ENCODE measurements around the gene PCTP. TPM values are rescaled to one million over a fixed set of nuclear protein-coding genes. Genes with fewer than 3 reads are reported as not detected.

Gene PCTP
- total RNA-seq, 1 experiment from 2014 or later: 17.1 TPM

- H2BK15ac ChIP-seq (ENCODE audit: low read depth, low read length): no peak overlapping the region
- TF ChIP-seq, protein P1, sequence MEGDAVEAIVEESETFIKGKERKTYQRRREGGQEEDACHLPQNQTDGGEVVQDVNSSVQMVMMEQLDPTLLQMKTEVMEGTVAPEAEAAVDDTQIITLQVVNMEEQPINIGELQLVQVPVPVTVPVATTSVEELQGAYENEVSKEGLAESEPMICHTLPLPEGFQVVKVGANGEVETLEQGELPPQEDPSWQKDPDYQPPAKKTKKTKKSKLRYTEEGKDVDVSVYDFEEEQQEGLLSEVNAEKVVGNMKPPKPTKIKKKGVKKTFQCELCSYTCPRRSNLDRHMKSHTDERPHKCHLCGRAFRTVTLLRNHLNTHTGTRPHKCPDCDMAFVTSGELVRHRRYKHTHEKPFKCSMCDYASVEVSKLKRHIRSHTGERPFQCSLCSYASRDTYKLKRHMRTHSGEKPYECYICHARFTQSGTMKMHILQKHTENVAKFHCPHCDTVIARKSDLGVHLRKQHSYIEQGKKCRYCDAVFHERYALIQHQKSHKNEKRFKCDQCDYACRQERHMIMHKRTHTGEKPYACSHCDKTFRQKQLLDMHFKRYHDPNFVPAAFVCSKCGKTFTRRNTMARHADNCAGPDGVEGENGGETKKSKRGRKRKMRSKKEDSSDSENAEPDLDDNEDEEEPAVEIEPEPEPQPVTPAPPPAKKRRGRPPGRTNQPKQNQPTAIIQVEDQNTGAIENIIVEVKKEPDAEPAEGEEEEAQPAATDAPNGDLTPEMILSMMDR (conservative IDR thresholded peaks at IDR 0.05): no peak
- no peaks in the 10 kb centered on the region for H3K23me2 ChIP-seq (ENCODE audit: insufficient read length, low read depth, low read length, poor library complexity, severe bottlenecking)
- no peaks in the 10 kb centered on the region for H4K20me1 ChIP-seq (ENCODE audit: control insufficient read depth, insufficient read depth, insufficient read length)
- H3K4me1 Mint-ChIP-seq: no peaks in the 10 kb centered on the region
- no peaks in the 10 kb centered on the region for H3K27me3 Mint-ChIP-seq (ENCODE audit: low read depth)
- H3T11ph ChIP-seq (ENCODE audit: low read length): no peak overlapping the region
- no peak overlapping the region for H2AK5ac ChIP-seq (ENCODE audit: insufficient read length, low read length)
- H2BK5ac ChIP-seq (ENCODE audit: insufficient read length, low read length): no peak overlapping the region
- no peaks in the 10 kb centered on the region for H3K79me2 ChIP-seq (ENCODE audit: insufficient read depth, low read length)
- no peak overlapping the region for H2BK120ac ChIP-seq (ENCODE audit: low read depth, low read length, poor library complexity, severe bottlenecking)
- no peak overlapping the region for H3K4ac ChIP-seq (ENCODE audit: low read depth, low read length)
- no peak overlapping the region for H3K56ac ChIP-seq (ENCODE audit: insufficient read length, low read depth, low read length)
- H2BK12ac ChIP-seq (ENCODE audit: insufficient read length, low read depth, low read length): no peak overlapping the region
- H3K79me1 ChIP-seq (ENCODE audit: insufficient read depth, low read depth, low read length, poor library complexity, severe bottlenecking): no peaks in the 10 kb centered on the region
- H4K5ac ChIP-seq (ENCODE audit: insufficient read length, low read depth, low read length): no peak overlapping the region
- no peak overlapping the region for H3K18ac ChIP-seq (ENCODE audit: insufficient read length, low read depth, low read length)
- no peak overlapping the region for H3K27ac Mint-ChIP-seq
- no peaks in the 10 kb centered on the region for H3K36me3 Mint-ChIP-seq (ENCODE audit: insufficient read depth in 1 of 3, low read depth in 3 of 3)
- H3K9ac ChIP-seq (ENCODE audit: extremely low read depth, insufficient read length, low read length): no peak overlapping the region
- no peak for DNase-seq
- no peak overlapping the region for H4K8ac ChIP-seq (replicated peaks; ENCODE audit: insufficient read length, low read depth, low read length)
- WGBS (ENCODE audit: extremely low coverage, insufficient read length, low lambda C conversion rate): no CpG with 5 or more reads among the region's 3 CpGs
- no peak overlapping the region for H2BK20ac ChIP-seq (ENCODE audit: low read depth, low read length, poor library complexity, severe bottlenecking)
- H3K23ac ChIP-seq (ENCODE audit: insufficient read length, low read depth, low read length): no peak overlapping the region
- no peaks in the 10 kb centered on the region for H3K27me3 ChIP-seq (ENCODE audit: insufficient read depth, low read length)
- no peak overlapping the region for H3K27ac ChIP-seq (ENCODE audit: insufficient read length, low read depth, low read length)
- H4K91ac ChIP-seq (ENCODE audit: insufficient read length, low read depth, low read length): no peak overlapping the region
- no peaks in the 10 kb centered on the region for H3K9me3 Mint-ChIP-seq
- H3K14ac ChIP-seq (ENCODE audit: insufficient read depth, low read length): no peak overlapping the region
- no peak overlapping the region for H2AFZ ChIP-seq (ENCODE audit: low read length)
- no peaks in the 10 kb centered on the region for H3K9me3 ChIP-seq (ENCODE audit: control insufficient read depth, low read depth, low read length)
- no peak overlapping the region for H3K4me2 ChIP-seq (ENCODE audit: insufficient read depth, insufficient read length, low read length)
- no peak overlapping the region for H3K4me3 Mint-ChIP-seq
- no peaks in the 10 kb centered on the region for H3K4me1 ChIP-seq (ENCODE audit: insufficient read depth, low read length)
These were observed 7.7 kb upstream of the PCTP start for GRCh38 chr17:55743103-55743679.
